WI38 (cell line): ENCODE data around the gene SLX1A.

Source experiments
- H3K4me3 ChIP-seq: 2 replicates; pipeline ENCODE4 v1.5.1; 2011; ENCODE audit warnings: low read depth, mild to moderate bottlenecking, control low read depth, low read length
- TF ChIP-seq, protein P1 (sequence below): IDR thresholded peaks from 2 replicates; pipeline ENCODE4 v1.5.1; 2012; ENCODE audit warnings: low read depth, mild to moderate bottlenecking, control low read depth, low read length

The SLX1A gene

DNA sequence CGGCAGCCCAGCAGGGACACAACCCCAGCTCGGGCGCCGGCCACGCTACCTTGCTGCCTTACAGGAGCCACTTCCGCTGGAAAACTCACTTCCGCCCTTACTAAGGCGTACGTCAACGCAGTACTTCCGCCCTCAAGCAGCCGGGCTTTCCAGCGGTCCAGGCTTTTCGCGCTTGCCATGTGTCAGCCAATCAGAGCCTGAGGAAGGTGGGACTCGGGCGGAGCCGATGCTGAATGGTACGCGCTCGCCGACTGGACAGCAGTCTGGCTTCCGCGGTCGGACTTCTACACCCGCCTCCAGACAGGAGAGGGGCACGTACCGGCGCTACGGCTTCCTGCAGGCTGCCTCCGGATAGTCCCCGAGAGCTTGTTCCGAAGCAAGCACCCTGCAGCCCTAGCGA lies at the start of gene SLX1A, which contains the start of gene BOLA2B:
Gene SLX1A (plus strand): TSS at position 261 of the 400 bp plus-strand sequence. CDS start 210 bp downstream, outside the sequence.
Gene BOLA2B (minus strand): TSS at position 52 of the 400 bp plus-strand sequence. CDS start 71 bp downstream, outside the sequence.
- peak within 1 kb of the TSS; percentile 50; the same call in 1 of the 2 replicates for H3K4me3 ChIP-seq

DNA sequence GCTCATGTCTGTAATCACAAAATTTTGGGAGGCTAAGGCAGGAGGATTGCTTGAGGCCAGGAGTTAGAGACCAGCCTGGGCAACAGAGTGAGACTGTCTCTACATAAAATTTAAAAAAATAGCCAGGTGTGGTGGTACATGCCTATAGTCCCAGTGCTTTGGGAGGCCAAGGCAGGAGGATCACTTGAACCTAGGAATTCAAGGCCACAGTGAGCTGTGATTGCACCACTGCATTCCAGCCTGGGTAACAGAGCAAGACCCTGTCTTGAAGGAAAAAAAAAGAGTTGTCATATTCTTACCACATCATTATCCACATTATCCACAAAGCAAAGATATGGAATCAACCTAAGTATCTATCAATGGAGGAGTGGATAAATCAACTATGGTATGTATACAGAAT lies 49.7 kb upstream of the SLX1A start:
- H3K4me3 ChIP-seq = no peak overlapping the region
- TF ChIP-seq, protein P1, sequence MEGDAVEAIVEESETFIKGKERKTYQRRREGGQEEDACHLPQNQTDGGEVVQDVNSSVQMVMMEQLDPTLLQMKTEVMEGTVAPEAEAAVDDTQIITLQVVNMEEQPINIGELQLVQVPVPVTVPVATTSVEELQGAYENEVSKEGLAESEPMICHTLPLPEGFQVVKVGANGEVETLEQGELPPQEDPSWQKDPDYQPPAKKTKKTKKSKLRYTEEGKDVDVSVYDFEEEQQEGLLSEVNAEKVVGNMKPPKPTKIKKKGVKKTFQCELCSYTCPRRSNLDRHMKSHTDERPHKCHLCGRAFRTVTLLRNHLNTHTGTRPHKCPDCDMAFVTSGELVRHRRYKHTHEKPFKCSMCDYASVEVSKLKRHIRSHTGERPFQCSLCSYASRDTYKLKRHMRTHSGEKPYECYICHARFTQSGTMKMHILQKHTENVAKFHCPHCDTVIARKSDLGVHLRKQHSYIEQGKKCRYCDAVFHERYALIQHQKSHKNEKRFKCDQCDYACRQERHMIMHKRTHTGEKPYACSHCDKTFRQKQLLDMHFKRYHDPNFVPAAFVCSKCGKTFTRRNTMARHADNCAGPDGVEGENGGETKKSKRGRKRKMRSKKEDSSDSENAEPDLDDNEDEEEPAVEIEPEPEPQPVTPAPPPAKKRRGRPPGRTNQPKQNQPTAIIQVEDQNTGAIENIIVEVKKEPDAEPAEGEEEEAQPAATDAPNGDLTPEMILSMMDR = no peak

DNA sequence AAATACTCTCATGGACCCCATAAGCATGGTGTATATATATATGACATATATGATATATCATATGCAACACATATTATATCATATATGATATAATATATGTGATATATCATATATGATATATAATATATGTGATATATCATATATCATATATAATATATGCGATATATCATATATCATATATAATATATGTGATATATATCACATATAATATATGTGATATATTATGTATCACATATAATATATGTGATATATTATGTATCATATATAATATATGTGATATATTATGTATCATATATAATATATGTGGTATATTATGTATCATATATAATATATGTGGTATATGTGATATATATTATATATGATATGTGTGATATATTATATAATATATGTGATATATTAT lies 48.8 kb upstream of the SLX1A start:
- TF ChIP-seq, protein P1 = no peak
- no peak overlapping the region for H3K4me3 ChIP-seq

DNA sequence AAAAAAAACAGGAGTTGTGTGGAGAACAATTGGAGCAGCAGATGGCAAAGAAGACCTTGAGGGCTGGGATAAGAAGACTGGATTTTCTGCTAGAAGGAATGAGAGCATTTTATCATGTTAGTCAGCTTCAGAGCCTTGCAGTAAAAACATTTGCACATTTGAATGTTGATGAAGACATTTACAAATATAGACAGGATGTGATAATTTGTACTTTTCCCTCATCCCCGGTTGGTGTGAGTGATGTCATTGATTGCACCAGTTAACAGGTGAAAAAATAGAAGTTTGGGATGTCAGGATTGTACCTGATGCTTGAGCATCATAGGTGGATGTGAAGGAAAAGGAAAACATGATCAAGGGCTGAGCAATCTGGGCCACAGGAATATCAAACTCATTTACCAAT lies 48.0 kb upstream of the SLX1A start:
- H3K4me3 ChIP-seq = no peak overlapping the region
- TF ChIP-seq, protein P1 = no peak

DNA sequence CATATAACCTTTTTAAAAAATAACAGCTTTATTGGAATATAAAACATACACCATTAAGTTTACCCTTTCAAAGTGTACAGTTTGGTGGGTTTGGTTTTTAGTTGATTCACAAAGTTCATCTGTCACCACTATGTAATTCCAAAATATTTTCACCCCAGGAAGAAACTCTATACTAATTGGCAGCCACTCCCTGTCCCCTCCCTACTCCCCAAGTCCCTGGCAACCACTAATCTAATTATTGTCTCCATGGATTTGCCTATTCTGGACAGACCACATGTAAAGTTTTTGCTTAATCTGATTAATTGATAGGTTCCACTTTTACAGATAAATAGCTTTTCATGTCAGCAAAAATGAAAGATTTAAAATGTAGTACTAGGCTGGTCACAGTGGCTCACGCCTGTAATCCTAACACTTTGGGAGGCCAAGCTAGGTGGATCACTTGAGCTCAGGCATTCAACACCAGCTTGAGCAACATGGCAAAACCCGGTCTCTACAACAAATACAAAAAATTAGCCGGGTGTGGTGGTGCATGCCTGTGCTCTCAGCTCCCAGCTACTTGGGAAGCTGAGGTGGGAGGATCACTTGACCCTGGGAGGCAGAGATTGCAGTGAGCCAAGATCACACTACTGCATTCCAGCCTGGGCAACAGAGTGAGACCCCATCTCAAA lies 45.7 kb upstream of the SLX1A start:
- H3K4me3 ChIP-seq = no peak overlapping the region
- TF ChIP-seq, protein P1 = no peak

DNA sequence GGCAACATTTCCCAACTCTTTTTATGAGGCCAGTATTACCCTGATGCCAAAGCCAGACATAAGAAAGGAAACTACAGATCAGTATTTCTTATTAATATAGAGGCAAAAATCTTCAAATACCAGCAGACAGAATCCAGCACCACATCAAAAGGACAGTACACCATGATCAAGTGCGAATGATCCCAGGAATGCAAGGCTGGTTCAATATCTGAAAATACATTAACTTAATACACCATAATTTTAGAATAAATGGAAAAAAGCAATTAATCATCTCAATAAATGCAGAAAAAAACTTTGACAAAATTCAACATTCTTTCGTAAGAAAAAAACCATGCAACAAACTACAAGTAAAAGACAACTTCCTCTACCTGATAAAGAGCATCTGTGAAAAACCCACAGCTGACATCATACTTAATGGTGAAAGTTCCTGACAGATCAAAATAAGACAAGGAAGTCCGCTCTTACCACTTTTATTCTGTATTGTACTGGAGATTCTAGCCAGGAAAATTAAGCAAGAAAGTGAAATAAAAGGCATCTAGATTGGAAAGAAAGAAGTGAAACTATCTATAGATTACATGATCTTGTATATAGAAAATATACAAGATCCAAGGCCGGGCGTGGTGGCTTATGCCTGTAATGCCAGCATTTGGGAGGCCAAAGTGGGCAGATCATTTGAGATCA lies 44.3 kb upstream of the SLX1A start:
- TF ChIP-seq, protein P1 = no peak
- no peak overlapping the region for H3K4me3 ChIP-seq

DNA sequence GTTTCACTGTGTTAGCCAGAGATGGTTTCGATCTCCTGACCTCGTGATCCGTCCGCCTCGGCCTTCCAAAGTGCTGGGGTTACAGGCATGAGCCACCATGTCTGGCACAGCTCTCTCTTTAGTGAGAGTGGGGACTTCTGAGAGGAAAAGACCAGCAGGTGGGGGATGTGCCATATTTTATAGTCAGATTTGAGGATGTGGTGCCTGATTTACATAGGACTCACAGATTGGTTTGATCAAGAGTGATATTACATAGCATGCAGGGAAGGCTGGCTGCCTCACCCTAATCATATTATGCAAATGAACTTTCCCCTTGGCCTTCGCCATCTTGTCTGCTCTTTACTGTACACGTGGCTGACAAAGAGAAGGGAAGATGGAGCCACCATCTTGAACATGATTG lies 42.6 kb upstream of the SLX1A start:
- no peak overlapping the region for H3K4me3 ChIP-seq
- TF ChIP-seq, protein P1 = no peak
